ENCODE results near the gene IHH.

- no peak for TF ChIP-seq POLR2A (IDR thresholded peaks at IDR 0.05; ENCODE audit: low read depth, low read length)
- no peak for TF ChIP-seq SPI1 (IDR thresholded peaks at IDR 0.05; ENCODE audit: low read depth, low read length)
- no peak for TF ChIP-seq TAF1 (IDR thresholded peaks at IDR 0.05; ENCODE audit: low read depth, low read length)
- no peak for TF ChIP-seq POLR2AphosphoS5 (IDR thresholded peaks at IDR 0.05; ENCODE audit: low read depth, low read length)
- no peak for TF ChIP-seq PAX5 (IDR thresholded peaks at IDR 0.05; ENCODE audit: insufficient read depth, low read length, severe bottlenecking)
- no peak for TF ChIP-seq POU2F2 (IDR thresholded peaks at IDR 0.05; ENCODE audit: low read depth, low read length)
These were observed 42.0 kb downstream of the IHH start for GRCh38 chr2:219018726-219019125.
